Measurements from ENCODE around the gene ADA.
"Not testable (repeated sequence)": the region's sequence is repeated elsewhere in the genome, so short reads cannot be mapped to it uniquely, and the experiment has no call there.

Gene ADA

GRCh38 chr20:44597930-44598329, 53.6 kb downstream of the ADA start:
- no peak for DNase-seq

- DNase-seq = no peak
Measured at GRCh38 chr20:44597516-44597915, 54.0 kb downstream of the ADA start.

- DNase-seq = no peak
Measured at GRCh38 chr20:44596876-44597275, 54.6 kb downstream of the ADA start.

- DNase-seq = no peak
Measured at GRCh38 chr20:44596010-44596409, 55.5 kb downstream of the ADA start.

- DNase-seq = no peak
Measured at GRCh38 chr20:44594730-44595129, 56.8 kb downstream of the ADA start.

GRCh38 chr20:44593751-44594150, 57.7 kb downstream of the ADA start:
- DNase-seq = no peak

GRCh38 chr20:44592366-44592765, 59.1 kb downstream of the ADA start:
- no peak for DNase-seq

- no peak for DNase-seq
Measured at GRCh38 chr20:44590980-44591778, 60.3 kb downstream of the ADA start.

- no peak for DNase-seq
Measured at GRCh38 chr20:44589537-44589936, 62.0 kb downstream of the ADA start.

- DNase-seq = not testable (repeated sequence)
Measured at GRCh38 chr20:44588321-44588720, 63.2 kb downstream of the ADA start.

- DNase-seq = peak; percentile 17
Measured at GRCh38 chr20:44587035-44587980, 64.2 kb downstream of the ADA start.

GRCh38 chr20:44586289-44586911, 65.1 kb downstream of the ADA start:
- no peak for DNase-seq

- peak; percentile 32 for DNase-seq
Measured at GRCh38 chr20:44585057-44585963, 66.2 kb downstream of the ADA start.

GRCh38 chr20:44584162-44584561, 67.3 kb downstream of the ADA start:
- no peak for DNase-seq

- DNase-seq = no peak
Measured at GRCh38 chr20:44583157-44583556, 68.3 kb downstream of the ADA start.

- DNase-seq = no peak
Measured at GRCh38 chr20:44582311-44583025, 69.0 kb downstream of the ADA start, which contains the start of gene PKIG. TSS of gene PKIG (plus strand) at chr20:44582579. CDS start at chr20:44614557, 31,978 bp downstream.

- no peak for DNase-seq
Measured at GRCh38 chr20:44581515-44581914, 70.0 kb downstream of the ADA start.

- no peak for DNase-seq
Measured at GRCh38 chr20:44580581-44581268, 70.8 kb downstream of the ADA start.

GRCh38 chr20:44579313-44580081, 72.0 kb downstream of the ADA start:
- no peak for DNase-seq

- no peak for DNase-seq
Measured at GRCh38 chr20:44576297-44576696, 75.2 kb downstream of the ADA start.
